CD4-positive, alpha-beta T cell treated with Interleukin-1 beta for 1 hour (primary cell): ENCODE measurements around the gene PRKCB.
A peak's percentile ranks its signal among the peaks of the same experiment; 100 is the strongest.
"Not testable (repeated sequence)": the region's sequence is repeated elsewhere in the genome, so short reads cannot be mapped to it uniquely, and the experiment has no call there.

Experiments used
- DNase-seq, 2 donors: peaks; one replicate each; pipeline ENCODE4 v3.0.0-alpha.2; 2020 to 2022

PRKCB gene

DNA sequence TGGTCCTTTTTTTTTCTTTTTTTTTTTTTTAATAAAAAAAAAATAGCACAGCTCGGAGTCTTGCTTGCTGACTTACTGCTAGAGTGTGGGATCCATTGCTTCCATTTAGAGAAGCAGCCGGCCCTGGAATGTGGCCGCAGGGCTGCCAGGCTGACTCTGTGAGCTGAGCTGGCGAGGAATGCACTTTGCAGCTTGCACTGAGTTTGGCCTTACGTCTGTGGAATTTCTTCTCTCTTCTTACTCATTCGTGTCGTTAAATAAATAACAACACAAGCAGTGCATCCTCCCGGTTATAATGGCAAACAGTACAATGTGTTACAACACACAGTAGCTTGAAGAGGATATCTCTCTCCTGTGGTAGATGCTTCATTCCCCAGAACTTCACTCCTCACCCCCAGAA lies 69.2 kb downstream of the PRKCB start:
- no peak for DNase-seq

DNA sequence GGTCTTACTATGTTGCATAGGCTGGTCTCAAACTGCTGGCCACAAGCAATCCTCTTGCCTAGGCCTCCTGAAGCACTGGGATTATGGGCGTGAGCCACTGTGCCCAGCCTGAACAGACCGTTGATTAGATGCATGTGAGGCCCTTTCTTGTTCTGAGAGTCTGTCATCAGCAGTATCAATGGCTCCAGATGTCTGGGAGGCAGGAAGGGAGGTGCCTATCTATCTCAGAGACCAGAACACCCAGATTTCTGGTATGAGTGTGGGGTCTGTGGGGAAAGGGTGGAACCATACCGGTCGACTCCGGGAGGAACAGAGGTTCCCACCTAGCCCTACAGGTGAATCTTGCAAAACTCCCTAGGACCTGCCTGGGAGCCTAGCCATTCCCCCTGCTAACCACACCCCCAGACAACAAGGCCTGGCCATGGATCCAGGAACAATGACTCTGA lies 71.7 kb downstream of the PRKCB start:
- DNase-seq, result no peak

DNA sequence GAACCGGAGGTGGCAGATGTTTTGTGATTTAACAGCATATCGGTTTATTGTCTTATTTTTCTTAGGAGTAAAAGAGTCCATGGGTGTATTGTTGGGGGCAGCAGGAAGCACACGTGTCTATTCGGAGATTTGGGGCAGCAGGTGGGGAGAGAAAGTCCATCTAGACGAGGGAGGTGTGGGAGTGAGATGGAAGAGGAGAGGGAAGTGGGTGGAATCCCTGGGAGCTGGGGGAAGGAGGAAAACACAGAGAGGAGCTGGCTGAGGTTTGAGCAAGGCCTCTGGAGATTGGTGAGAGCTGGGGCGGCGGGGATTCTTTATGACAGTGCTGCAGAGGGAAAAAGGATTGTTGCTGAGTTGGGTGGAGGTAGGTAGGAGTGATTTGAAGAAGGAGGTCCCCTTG lies 72.1 kb downstream of the PRKCB start:
- DNase-seq, result no peak

GRCh38 chr16:23908790-23909189 lies 73.0 kb downstream of the PRKCB start:
- DNase-seq, result no peak

DNA sequence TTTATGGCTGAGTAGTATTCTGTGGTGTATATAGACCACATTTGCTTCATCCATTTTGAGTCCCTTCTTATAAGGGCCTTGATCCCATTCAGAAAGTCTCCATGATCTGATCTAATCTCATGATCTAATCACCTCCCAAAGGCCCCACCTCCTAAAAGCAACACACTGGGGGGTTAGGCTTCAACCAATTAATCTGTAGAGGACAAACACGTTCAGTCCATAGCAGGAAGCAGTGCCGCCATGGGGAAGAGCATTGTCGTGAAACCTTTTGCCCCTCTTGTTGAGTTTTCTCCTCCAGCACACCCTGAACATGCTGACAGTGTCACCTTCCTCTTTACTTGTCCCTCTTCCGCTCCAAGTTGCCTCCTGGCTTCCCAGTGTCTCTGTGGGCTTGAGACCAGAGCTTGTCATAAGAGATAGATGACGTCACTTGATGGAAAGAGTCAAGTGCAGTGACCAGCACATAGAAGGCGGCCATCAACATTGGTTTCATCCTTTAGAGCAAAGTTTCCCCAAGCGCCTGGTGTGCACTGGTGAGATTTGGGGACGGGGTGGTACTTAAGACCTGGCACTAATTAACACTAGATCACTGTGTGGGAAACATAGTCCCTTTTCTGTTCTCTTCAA lies 74.1 kb downstream of the PRKCB start:
- DNase-seq, result no peak

DNA sequence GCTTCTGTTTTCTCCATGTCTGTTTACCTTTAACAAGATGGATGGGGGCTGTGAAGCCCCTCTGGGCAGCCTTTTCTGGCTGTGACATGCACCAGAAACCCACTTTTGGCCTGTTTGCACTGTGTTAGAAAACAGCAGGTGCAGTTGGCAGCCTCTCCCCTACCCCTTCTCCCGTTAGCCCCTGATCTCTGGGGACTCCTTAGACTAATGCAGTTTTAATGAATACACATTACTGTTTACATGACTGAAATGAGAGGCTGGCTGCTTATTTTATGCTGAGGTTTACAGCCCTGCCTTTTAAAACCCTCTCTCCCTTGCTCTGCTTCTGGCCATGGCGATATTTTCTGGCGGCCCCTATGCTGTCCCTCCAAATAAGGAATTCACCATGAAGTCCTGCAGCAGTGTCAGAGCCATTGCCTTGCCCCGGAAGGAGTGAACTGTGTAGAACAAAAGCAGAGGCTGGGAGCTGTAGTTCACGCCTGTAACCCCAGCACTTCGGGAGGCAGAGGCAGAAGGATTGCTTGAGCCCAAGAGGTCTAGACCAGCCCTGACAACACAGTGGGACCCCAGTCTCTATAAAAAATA lies 79.3 kb downstream of the PRKCB start:
- no peak for DNase-seq

DNA sequence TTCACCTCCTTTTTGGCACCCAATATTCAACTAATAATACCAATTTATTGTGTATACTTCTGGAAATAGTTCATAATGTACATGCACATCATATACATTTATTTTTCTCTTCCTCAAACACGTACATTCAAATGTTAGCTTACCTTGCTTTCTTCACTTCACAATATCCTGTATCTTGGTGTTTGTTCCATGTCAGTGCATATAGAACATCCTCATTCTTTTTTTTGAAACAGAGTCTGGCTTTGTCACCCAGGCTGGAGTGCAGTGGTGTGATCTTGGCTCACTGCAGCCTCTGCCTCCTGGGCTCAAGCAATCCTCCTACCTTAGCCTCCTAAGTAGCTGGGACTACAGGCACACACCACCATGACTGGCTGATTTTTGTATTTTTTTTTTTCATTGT lies 80.8 kb downstream of the PRKCB start:
- not testable (repeated sequence) for DNase-seq

DNA sequence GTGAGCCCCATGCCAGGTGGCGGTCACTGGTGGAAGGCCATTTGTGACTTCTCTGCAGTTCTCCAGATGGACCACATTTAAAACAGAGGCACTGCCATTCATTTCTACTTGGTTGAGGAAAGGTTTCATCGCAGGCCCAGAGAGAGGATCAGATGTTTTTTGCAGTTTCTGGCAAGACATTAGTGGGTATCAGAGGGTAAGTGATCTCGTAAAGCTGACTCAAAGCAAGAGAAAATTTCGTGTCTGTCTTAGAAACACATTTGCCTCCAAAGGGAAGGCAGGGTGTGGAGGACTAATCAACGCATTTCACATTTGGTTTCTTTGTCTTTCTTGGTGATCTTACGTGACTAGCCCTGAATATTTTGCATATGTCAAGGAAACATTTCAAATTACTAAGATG lies 81.8 kb downstream of the PRKCB start:
- no peak for DNase-seq

- no peak for DNase-seq
Measured at GRCh38 chr16:23920446-23920845, 84.7 kb downstream of the PRKCB start.

DNA sequence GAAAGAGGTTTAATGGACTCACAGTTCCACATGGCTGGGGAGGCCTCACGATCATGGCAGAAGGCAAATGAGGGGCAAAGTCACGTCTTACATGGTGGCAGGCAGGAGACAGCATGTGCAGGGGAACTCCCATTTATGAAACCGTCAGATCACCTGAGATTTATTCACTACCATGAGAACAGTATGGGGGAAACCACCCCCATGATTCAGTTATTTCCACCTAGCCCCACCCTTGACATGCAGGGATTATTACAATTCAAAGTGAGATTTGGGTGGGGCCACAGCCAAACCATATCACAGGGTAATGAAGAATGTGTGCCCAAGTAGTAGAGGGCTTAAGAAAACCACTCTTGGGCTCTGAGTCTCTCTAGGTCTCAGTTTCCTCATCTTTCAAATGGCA lies 85.1 kb downstream of the PRKCB start:
- no peak for DNase-seq

DNA sequence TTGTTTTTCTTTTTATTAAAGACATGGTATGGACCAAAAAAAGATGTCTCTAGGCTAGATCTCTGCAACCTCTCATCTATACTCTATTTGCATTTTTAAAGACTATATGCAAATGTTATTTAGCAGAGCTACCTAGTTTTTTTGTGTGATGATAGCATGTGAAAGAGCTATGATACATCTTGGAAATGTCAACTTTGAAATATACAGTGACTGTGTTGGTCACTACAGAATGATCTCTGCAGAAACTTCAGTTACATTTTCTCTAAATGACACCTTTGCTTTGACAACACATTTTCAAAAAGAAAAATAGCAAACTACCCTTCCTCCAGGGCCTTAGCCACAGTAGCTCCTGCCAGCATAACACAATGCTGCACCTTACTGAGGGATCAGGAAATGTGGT lies 86.6 kb downstream of the PRKCB start:
- DNase-seq, result no peak

GRCh38 chr16:23924128-23924527 lies 88.3 kb downstream of the PRKCB start:
- peak in 1 of 2 donors; percentile 31 for DNase-seq

DNA sequence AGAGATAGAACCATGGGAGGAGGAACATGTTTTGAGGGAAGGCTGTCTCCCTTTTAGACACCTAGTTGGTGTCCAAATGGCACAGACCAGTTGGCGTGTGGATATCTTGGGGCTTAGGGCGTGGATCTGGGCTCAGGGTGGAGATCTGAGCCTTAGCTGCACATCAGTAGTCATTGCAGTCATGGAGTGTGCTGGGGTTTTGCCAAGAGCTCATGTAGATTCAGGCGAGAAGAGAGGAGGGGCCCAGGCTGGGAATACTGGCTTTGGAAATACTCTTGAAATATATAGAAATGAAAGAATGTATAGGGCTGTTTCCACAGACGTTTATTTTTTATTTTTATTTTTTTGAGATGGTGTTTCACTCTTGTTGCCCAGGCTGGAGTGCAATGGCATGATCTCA lies 92.0 kb downstream of the PRKCB start:
- DNase-seq, result no peak

DNA sequence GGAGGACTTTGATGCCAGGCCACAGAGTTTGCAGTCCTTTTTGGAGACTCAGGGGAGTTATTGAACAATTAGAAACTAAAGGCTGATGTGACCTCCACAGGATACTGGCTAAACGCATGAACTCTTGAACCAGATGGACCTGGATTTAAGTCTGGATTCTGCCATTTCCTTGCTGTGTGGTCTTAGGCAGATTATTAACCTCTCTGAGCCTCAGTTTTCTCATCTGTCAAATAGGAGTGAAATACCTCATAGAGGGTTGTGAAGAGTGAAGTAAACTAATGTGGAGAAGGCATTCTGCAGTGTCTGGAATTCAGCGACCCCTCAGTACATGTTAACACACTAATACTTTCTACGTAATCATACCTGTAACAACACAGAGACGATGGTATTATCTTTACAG lies 93.5 kb downstream of the PRKCB start:
- no peak for DNase-seq

GRCh38 chr16:23929856-23930255 lies 94.1 kb downstream of the PRKCB start:
- no peak for DNase-seq

DNA sequence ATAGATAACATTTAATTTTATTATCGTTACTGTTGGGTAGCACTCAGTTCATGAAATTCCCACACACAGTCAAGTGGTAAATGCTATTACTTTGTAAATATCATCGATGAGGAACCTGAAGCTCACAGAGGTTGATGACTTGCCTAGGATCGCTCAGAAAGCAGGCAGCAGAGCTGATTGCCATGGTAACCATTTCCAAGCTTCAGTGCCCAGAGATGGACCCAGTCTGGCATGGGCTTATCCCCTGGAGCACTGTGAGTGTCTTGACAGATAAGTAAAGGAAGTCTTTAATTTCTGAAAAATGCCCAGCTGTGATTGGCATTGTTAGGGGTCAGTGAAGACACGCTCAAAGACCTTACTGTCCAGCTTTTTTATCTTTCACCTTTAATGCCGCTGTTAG lies 95.0 kb downstream of the PRKCB start:
- DNase-seq, result no peak

- no peak for DNase-seq
Measured at GRCh38 chr16:23931199-23931598, 95.4 kb downstream of the PRKCB start.

GRCh38 chr16:23933650-23934049 lies 97.9 kb downstream of the PRKCB start:
- not testable (repeated sequence) for DNase-seq

GRCh38 chr16:23934610-23935236 lies 98.9 kb downstream of the PRKCB start:
- DNase-seq, result no peak

DNA sequence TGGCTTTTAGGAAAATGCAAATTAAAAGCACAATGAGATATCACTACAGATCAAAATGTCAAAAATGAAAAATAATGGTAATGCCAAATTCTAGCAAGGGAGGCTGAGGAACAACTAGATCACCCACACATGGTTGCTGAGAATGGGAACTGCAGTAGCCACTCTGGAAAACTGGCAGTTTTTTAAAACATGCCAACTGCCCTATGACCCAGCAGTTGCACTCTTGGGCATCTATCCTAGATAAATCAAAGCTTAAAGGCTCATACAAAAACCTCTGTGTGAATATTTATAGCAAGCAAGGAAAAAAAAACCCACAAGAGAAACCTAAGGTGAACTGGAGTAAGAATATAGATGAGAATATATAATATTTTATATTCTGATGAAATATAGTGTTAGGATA lies 104.3 kb downstream of the PRKCB start:
- DNase-seq, result no peak

DNA sequence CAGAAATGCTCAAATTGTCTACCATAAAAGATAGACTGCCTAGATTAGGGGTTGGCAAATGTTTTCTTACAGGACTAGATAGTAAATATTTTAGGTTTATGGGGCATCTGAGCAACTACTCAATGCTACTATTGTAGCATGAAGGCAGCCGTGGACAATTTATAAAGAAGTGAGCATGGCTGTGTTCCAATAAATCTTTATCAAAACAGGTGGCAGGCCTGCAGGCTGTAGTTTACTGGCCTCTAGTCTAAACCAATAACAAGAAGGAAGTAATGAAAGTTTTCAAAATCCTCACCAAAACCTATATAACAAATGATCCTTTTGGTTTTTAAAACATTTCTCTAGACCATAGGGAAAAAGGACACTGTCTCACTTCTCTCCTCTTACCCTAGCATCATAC lies 105.2 kb downstream of the PRKCB start:
- no peak for DNase-seq

- no peak for DNase-seq
Measured at GRCh38 chr16:23941963-23942564, 106.3 kb downstream of the PRKCB start.

DNA sequence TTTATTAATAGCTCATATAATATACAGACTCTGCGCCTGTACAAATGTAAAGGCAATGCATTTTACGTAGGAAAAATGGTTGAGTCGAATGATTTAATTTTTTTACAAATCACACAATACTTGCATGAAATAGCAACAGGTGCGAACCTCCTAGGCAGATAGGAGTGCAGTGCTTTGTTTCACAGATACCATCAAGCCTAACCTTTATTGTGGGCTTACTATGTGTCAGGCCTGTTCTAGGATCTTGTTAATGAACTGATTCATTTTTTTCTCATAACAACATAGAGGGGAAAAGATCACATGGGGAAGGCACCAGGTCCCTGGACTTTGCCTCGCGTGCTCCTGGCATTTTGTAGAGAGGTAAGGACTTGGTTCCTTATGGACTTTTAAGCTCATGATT lies 107.8 kb downstream of the PRKCB start:
- no peak for DNase-seq

DNA sequence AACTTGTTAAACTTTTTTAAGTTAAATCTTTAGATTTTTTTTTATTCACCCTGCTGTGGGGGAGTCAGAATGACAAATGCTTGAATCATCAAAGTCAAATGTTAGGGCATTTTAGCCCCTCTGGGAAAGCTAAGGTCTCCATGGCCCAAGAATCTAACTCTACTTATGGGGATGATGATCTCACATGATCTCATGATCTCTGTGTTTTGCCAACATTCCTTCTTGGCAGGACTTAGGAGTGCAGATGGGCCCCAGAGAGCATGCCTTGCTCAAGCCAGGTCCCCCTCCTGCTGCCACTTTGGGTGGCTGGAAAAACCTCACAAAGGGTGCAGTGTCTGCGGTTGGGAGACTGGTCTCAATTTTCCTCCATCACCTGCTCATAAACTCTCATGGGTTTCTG lies 108.6 kb downstream of the PRKCB start:
- no peak for DNase-seq
